GM18909 (cell line): ENCODE data around the gene CACYBP.

Experiments used
- ATAC-seq: cut with Tn5 transposase; IDR thresholded peaks from one replicate; pipeline ENCODE4 v1.9.1; 2021; ENCODE audit warnings: mild to moderate bottlenecking; ENCODE audit not compliant: unreplicated experiment, poor library complexity

CACYBP gene, protein sequence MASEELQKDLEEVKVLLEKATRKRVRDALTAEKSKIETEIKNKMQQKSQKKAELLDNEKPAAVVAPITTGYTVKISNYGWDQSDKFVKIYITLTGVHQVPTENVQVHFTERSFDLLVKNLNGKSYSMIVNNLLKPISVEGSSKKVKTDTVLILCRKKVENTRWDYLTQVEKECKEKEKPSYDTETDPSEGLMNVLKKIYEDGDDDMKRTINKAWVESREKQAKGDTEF

DNA sequence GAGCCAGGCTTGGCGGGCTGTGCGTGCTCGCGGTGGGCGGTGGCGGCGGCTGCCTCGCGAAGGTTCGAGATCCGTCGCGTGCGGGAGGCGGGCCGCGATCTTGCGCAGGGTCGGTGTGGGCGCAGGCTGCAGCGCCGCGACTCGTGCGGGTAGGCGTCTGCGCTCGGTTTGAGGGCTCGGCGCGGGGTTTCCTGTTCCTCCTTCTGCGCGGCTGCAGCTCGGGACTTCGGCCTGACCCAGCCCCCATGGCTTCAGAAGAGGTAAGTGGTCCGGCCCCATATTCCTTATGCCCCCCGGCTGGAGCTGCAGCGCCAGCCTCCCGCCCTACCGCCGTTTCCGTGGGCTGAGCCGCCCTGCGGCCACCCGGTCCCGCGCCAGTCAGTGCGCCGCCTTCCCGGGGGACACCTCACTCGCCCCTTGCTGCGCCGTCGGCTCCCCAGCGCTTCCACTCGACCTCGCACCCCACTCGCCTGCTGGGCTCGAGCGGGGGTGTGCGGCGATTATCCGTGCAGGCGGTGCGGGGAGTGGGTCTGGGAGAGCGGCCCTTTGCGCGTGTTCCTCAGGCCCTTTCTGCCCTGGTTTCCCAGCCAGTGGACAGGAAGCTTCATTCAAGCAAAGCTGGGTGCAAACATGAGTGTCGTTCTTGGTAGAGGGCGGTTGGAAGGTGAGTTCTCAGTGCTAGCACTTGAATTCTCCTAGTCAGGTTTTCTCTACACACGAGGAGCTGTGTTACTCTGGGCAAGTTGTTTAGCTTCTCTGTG, at the start of gene CACYBP:
Gene CACYBP (plus strand): TSS at position 12 of the 761 bp plus-strand sequence. CDS start 234 bp downstream, at position 246.
- ATAC-seq: peak; percentile 12

DNA sequence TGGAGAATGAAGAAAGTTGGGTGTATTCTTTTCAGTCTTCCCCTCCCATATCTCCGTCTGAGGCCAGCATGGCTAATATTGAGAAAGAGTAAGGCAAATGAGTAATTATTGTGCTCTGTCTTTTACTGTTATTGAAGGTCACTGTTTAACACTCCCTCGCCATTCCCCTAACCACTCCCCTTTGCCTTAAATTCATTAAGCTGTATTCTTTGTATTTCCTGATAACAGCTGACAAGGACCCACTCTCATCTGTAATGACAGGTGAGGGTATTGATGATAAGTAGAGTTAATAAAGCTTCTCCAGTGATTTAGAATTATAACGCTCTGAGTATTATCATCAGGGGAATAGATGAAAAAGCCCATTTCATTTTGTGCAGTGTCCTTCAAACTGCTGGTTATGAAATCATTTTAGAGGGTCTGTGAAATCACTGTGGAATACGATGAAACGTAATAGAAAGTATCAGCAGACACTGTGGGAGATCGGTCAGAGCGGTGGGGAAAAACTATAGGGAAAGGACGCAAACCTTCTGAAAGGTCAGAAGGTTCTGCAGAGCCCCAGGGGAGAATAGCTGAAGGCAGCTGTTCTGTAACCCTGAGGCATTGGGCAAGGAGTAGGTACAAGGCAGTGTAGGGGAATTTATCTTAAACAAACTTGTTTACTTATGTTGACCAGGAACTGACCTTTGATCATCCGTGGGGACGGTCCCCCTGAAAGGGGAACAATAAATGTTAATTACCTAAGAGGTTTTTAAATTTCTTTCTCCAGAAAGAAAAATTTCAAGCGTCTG, 46.3 kb upstream of the CACYBP start:
- ATAC-seq: peak; percentile 65

DNA sequence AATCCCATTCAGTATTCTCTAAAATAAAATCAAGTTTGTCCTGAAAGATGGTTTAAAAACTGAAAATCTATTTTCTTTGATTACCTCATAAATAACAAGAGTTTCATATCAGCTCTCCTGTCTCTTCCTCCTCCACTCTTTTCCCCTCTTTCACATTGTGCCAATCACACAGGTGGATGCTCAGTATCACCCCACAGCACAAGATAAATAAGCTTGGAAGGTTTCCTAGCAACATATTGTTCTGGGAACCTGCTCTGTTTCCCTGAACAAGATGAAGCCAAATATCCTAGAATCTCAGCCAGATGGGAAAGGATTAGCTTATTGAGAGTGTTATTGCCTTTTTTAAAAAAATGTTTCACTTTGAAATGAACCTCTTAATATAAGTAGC, 45.7 kb upstream of the CACYBP start:
- ATAC-seq: peak; percentile 33

DNA sequence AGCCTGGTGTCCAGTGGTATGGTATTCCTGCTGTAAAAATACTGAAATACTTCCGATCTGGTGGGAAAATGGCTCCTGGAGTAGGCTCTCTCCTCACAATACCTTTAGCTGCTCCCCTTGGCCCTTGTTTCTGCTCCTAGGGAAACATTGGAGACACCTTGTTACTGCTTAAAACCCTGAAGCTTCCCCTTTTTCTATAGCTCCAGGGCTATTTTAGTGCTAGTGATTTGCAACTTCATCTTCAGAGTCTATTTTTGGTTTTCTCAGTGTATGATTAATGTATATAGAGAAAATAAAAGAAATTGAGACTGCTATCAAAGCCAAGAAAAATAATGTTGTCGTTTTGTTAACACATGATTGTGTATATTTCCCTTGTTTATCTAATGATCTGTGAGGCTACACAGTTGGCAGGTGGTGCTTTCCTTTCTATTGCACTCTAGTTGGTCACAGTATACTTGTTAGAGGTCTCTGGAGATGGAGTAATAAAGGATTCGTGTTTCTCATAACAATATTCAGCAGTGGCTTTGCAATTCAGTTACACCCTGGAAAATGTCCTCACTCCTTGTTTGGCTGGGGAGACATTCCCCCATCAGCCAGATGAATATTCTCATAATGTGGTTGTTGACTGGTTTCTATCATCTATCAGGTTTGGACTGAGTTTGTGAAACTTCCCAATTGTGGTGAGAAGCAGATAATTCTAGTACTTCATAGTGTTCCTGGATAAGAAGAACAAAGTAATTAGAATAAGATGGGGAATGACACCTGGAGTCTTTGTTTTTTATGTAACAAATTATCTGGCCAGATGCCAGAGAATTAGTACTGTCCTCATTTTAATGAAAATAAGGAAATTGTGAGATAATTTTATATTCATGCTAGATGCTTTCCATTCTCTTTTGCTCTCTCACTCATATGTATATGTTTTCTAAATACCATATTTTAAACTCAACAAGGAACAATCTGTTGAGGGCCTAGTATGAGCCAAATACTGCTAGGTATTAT, 44.8 kb upstream of the CACYBP start:
- no peak for ATAC-seq

DNA sequence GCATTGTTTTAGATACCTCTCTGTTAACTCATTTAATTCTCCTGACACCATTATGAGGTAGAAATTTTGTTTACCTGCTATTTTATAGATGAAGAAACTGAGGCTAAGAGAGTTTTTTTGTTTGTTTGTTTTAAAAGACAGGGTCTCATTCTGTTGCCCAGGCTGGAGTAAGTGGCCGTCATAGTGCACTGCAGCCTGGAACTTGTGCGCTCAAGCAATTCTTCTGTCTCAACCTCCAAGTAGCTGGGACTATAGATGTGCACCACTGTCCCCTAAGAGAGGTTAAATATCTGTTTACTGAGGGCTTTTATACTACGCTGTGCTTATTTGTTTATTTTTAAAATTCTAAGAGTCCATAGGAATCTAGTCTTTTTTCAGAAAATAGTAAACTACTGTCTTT, 43.7 kb upstream of the CACYBP start:
- ATAC-seq: no peak

DNA sequence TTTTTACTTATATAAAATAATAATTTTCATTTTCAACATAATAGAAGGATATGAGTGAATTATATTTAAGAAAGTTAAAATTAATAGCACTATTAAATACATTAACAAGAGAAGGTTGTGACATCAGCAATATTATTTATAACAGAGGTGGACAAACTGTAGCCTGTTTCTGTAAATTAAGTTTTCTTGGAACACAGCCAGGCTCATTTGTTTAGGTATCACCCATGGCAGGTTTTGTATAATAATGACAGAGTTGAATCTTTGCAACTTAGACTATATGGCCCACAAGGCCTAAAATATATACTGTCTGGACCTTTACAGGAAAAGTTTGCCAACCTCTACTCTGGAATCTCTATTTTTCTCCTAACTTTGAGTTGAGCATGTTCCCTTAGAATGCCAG, 42.8 kb upstream of the CACYBP start:
- ATAC-seq: no peak

DNA sequence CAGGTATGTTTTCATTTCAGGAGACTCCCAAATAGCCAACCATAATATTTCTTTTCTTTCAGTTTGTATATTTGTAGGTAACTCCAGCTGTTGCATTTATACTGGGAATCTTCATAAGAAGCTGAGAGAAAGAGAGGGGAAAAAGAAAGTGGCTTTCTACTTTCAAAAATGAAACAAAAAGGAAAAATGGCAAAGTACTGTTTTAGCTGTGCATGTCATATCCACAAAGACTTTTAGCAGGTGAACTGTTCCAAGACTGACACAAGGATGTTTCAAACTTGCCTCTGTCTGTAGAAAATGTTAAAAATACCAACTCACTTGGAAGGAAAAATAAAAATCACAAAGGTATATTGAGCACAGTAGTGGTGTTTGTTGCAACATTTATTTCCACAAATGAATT, 41.9 kb upstream of the CACYBP start:
- ATAC-seq: no peak

DNA sequence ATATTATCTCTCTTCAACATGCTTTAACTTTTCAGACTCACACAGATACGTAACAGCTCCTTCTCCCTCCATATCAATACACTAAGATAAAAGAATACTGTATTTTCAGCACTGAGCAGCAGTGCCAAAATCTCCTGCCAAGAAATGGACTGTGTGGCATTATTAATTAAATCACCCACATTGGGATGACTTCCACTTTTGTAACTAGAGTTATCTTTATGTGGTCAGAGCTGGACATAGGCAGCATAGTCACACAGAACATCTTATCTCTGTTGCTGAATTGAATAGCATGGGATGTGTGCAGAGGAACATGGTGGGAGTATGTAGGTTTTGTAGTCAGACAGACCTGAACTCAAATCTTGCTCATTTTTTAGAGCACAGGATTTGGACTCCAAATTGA, 41.4 kb upstream of the CACYBP start:
- no peak for ATAC-seq

DNA sequence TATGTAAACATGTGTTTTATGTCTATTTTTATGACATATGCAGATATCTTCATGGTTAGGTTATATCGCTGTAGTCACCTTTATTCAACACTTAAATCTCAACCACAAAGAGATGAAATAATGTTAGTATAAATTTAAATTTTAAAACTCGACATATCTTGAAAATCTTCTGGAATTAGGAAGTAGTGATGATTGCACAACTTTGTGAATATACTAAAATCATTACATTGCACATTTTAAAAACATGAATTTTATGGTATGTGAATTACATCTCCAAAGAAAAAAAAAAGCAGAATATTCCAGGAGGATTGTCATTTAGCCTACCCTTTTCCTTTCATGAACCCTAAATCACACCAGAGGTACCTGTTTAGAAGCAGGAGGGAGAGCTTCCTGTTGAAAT, 39.4 kb upstream of the CACYBP start:
- ATAC-seq: no peak

DNA sequence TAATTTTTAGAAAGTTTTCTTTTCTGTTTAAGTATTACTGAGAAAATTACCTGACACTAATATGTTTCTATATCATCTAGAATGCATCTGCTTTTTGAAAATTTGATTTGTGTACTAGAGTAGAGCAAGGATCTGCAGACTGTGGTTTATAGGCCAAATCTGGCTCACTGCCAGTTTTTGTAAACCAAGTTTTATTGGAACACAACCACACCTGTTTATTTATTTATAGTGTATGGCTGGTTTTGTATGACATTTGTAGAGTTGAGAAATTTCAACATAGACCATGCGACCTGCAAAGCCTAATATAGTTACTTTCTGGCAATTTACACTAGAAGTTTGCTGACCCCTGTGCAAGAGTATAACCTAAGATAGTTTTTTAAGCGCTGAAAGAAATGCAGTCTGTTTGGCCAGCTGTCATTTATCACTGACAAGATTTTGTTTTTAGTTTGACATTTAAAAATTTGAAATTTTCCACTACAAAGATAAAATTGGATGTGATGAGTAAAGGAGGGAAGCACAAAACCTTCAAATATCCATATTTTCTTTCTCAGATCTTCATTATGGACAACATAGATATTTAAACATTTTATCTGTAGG, 36.1 kb upstream of the CACYBP start:
- no peak for ATAC-seq

DNA sequence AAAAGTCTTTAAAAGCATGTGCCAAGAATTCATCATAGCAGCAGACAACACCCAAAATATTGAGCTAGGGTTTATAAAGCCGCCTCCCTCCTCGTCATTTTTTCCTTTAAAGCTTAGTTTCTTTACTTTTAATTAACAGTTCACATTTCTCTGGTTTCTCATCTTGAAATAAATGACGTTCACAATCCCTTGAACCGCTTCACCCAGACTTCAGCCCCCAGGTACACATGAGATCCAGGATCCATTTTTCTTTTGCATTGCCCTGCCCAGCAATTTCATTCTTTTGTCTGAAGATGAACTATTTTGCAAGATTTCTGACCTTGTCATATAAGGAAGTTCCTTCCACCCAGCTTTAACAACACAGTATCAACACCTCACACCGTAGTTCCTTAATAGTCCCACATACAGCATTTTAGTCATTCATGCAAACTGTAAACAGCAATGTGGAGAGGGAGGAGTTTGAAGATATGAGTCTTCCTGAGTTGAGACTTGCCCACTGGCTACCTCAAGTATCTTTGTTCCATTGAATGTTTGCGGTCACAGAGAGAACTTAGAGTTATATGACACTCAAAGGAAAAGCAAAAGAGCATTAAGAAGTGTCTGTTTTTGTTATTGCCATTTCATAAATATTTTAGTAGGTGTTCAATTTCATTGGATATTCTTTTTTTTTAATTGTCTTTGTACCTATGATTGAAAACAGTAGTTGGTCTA, 35.3 kb upstream of the CACYBP start:
- no peak for ATAC-seq

DNA sequence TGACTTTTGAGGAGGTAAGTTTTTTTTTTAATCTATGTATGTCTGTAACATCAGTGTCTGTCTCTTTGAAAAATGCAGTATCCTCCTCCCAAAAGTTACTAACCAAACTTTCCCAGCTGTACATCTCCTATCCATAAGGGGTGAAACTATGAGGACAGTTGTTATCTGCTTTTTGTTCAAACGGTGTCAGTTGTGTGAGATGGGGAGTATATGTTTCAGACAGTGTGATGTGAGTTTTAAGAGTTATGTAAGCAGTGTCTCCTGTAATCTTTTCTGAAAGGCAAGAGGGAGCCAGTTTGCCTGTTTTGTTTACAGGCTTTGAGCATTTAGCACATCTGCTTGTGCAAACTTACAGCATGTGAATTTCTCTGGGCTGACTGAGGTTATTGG, 34.8 kb upstream of the CACYBP start:
- ATAC-seq: no peak

DNA sequence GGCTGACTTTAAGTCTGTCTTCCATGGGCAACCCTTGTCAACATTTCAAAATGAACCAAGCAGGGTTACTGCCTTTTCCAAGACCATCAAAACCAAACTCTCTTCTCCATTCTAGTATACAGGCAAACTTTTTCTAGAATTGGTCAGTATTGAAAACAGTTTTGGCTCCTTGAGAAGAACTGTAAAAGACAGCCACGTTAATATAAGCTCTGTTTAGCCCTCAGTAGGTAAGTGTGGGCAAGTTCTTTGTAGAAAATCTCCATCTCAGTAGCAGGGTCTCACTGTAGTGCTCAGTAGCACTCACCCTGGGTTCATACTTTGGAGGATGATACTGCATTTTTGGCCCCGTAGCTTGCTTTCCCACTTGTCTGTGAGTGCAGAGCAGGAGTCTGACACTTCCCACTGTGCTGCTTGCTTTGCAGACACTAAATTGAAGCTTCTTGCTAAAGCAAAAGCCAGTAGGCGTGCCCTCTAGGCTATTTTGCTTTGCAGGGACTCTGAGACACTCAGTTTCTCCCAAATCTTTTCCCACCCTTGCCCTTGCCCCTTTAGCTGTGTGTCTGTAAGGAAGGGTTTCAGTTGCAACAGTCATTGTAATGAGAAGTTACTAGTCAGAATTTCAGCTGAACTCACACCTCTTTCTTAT, 34.3 kb upstream of the CACYBP start:
- no peak for ATAC-seq

DNA sequence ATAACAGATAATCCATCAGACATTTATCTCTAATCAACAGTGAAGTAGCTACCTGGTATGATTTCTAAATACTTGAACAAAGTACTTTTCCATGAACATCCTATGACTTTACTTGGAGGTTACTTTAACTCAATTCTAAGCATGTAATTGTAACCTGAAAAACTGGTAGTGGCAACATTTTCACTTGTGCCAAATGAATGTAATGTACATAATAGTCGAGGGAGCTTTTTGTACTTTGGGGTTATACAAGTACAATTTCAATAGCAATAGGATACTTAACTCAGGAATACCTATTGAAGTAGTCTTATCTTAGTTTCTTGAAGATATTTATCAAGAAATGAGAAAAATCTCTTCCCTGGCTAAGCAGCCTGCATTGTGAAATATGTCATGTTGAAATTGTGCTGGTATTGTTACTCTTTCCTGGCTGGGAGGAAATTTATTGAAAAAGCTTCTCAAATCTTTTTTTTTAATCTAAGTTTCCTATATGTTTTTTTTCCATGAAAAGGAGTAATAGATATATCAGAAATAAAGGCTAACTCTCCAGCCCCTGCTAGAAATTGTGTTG, 33.7 kb upstream of the CACYBP start:
- no peak for ATAC-seq

DNA sequence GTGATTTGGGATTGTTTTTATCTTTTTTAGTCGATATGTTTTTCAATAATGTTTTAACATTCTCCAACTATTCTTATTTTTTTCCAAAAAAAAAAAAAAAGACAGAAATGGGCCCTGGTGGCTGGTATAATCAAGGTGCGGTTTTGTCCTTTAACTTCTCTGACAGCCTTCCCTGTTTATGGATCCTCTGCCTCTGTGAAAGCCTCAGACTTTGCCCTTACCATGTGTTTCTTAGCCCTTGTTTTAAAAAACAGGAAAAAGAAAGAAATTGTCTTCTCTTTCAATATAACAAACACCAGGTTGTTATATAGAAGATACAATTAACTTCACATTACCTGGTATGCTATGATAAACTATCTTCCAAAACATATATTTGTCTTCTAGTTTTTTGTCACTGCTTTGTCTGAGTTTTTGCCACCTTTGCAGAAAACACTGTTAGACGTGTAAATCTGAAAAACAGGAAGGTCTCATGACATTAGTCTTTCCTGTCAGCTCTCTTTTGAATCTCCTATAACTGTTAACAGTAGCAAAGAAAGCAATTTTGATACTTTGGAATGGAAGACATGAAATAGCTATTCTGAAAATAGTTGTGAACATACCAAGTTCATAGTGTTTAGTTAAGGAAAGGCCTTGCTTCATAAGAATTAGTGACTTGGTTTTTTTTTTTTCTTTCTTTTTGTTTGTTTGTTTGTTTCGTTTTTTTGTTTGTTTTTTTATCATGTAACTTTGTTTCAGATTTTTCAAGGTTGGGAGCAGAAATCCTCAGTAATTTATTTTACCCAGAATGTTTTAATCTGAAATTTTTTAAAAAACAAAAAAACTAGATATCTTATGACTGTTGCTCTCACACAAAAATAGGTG, 31.7 kb upstream of the CACYBP start:
- no peak for ATAC-seq

DNA sequence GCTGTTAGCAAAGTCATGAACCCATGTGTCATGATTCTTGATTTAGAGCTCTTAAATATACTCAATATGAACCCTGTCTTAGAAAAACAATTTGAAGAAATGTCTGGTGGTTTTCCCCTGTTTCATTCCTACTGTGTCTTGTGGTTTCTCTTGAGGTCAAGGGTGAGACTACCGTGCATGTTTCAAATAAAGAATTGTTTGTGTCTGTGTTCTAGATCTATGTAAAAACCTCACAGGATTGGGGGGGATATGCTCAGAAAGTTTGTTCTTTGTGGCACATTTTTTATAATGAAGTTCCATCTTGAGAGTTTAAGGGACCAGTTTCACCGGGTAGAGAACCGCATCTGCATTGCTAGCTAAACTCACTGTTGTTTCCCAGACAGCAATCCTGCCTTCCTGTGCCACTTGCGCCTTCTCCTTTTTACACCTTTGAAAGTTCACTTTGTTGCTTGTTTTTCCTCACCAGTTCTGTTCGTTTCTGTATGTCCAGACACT, 30.9 kb upstream of the CACYBP start:
- peak; percentile 75 for ATAC-seq

DNA sequence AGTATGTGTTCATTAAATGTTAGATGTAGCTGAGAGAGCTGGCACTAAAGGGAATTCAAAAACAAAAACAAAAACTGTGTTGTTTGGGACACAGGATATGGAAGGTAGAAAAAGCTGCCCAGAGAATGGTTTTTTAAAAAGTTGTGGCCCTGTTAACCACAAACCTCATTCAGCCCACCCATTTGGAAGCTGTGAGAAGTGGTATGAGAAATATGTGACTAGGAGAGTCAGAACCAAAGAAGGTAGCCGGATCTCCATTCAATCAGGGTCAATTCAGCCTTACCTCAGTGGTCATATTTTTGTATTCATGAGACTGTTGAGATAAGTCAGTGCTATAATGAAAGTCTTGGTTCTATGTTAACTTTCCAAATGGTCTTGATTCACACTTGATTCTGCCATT, 29.8 kb upstream of the CACYBP start:
- ATAC-seq: no peak
